Kidney epithelial cell (primary cell): ENCODE measurements around the gene TXNRD1. TPM values are rescaled to one million over a fixed set of nuclear protein-coding genes. Genes with fewer than 3 reads are reported as not detected.
"Not testable (repeated sequence)": the region's sequence is repeated elsewhere in the genome, so short reads cannot be mapped to it uniquely, and the experiment has no call there.

ENCODE experiments used
- DNase-seq: peaks from one replicate; pipeline ENCODE4 v3.0.0-alpha.2; 2010; ENCODE audit warnings: low read depth
- H3K27me3 ChIP-seq: 2 replicates; pipeline ENCODE4 v1.6.0; 2011; ENCODE audit warnings: low read length; ENCODE audit not compliant: control insufficient read depth, insufficient read depth
- H3K36me3 ChIP-seq: 2 replicates; pipeline ENCODE4 v1.5.1; 2011; ENCODE audit warnings: low read length; ENCODE audit not compliant: control insufficient read depth, insufficient read depth
- H3K4me3 ChIP-seq: 2 replicates; pipeline ENCODE4 v1.5.1; 2011; ENCODE audit warnings: low read depth, mild to moderate bottlenecking, control low read depth, low read length
- CTCF ChIP-seq: IDR thresholded peaks from 2 replicates; pipeline ENCODE4 v1.5.1; 2011; ENCODE audit warnings: mild to moderate bottlenecking, moderate library complexity, low read length, control low read depth, inconsistent platforms; ENCODE audit not compliant: insufficient read depth, poor library complexity, severe bottlenecking
- total RNA-seq: library from RNA; depleted of rRNA; stranded (reverse); fragments of >200 nt; gene quantifications from 2 replicates; pipeline ENCODE4 v1.2.3, GENCODE V29; 2015

Gene TXNRD1
- total RNA-seq, 1 donor from 2014 or later: 100 TPM

- Histone ChIP-seq H3K4me3 (no peak overlapping the region), H3K36me3 (no peaks in the 10 kb centered on the region), H3K27me3 (no peaks in the 10 kb centered on the region)
- no peak for TF ChIP-seq CTCF
- no peak for DNase-seq
Measured at GRCh38 chr12:104213952-104214351, 1.6 kb upstream of the TXNRD1 start.

GRCh38 chr12:104216521-104216924 is 944 bp downstream of the TXNRD1 start:
- peak overlapping the region; percentile 55 for H3K4me3 ChIP-seq
- no peak for DNase-seq
- TF ChIP-seq CTCF: no peak
- H3K36me3 ChIP-seq: no peaks in the 10 kb centered on the region
- H3K27me3 ChIP-seq: no peaks in the 10 kb centered on the region

GRCh38 chr12:104218506-104218905 is 2.9 kb downstream of the TXNRD1 start:
- H3K36me3 ChIP-seq, DNase-seq, H3K27me3 ChIP-seq, H3K4me3 ChIP-seq: not testable (repeated sequence)

GRCh38 chr12:104218935-104219334 is 3.4 kb downstream of the TXNRD1 start:
- DNase-seq: no peak
- H3K36me3 ChIP-seq: no peaks in the 10 kb centered on the region
- H3K4me3 ChIP-seq: no peak overlapping the region
- H3K27me3 ChIP-seq: no peaks in the 10 kb centered on the region
- no peak for TF ChIP-seq CTCF

- Histone ChIP-seq H3K4me3 (no peak overlapping the region), H3K36me3 (no peaks in the 10 kb centered on the region), H3K27me3 (no peaks in the 10 kb centered on the region)
- TF ChIP-seq CTCF: no peak
- DNase-seq: peak; percentile 55
Measured at GRCh38 chr12:104219361-104219892, 3.8 kb downstream of the TXNRD1 start.

GRCh38 chr12:104219908-104220404 is 4.4 kb downstream of the TXNRD1 start:
- TF ChIP-seq CTCF: no peak
- Histone ChIP-seq H3K36me3 (no peaks in the 10 kb centered on the region), H3K4me3 (no peak overlapping the region), H3K27me3 (no peaks in the 10 kb centered on the region)
- peak; percentile 89 for DNase-seq
